ENCODE measurements around the gene RGS6. TPM values are rescaled to one million over a fixed set of nuclear protein-coding genes. Genes with fewer than 3 reads are reported as not detected.
A peak's percentile ranks its signal among the peaks of the same experiment; 100 is the strongest.

Gene RGS6
- total RNA-seq, 1 donor from 2014 or later = 0.24 TPM

- TF ChIP-seq CTCF (IDR thresholded peaks at IDR 0.05) = no peak
- no peak overlapping the region for H3K27ac Mint-ChIP-seq (ENCODE audit: unreplicated experiment)
- no peaks in the 10 kb centered on the region for H3K9me3 Mint-ChIP-seq (ENCODE audit: unreplicated experiment)
- no peak overlapping the region for H3K4me3 Mint-ChIP-seq (ENCODE audit: unreplicated experiment)
- peaks cover 9% of the 10 kb centered on the region for H3K27me3 Mint-ChIP-seq (ENCODE audit: unreplicated experiment)
- no peaks in the 10 kb centered on the region for H3K36me3 Mint-ChIP-seq (ENCODE audit: unreplicated experiment)
- DNase-seq (ENCODE audit: extremely low spot score, unreplicated experiment) = no peak
- peaks cover 3% of the 10 kb centered on the region for H3K4me1 Mint-ChIP-seq (ENCODE audit: unreplicated experiment)
Measured at GRCh38 chr14:72419226-72419775, 487.1 kb downstream of the RGS6 start.

- no peaks in the 10 kb centered on the region for H3K36me3 Mint-ChIP-seq (ENCODE audit: unreplicated experiment)
- H3K4me1 Mint-ChIP-seq (ENCODE audit: unreplicated experiment) = peaks cover 3% of the 10 kb centered on the region
- no peak overlapping the region for H3K4me3 Mint-ChIP-seq (ENCODE audit: unreplicated experiment)
- TF ChIP-seq CTCF (IDR thresholded peaks at IDR 0.05) = peak; percentile 84
- H3K27ac Mint-ChIP-seq (ENCODE audit: unreplicated experiment) = no peak overlapping the region
- DNase-seq (ENCODE audit: extremely low spot score, unreplicated experiment) = peak; percentile 91
- H3K27me3 Mint-ChIP-seq (ENCODE audit: unreplicated experiment) = peaks cover 17% of the 10 kb centered on the region
- no peaks in the 10 kb centered on the region for H3K9me3 Mint-ChIP-seq (ENCODE audit: unreplicated experiment)
Measured at GRCh38 chr14:72420749-72421474, 488.7 kb downstream of the RGS6 start.

GRCh38 chr14:72423957-72424356, 491.7 kb downstream of the RGS6 start:
- Mint-ChIP-seq H3K4me3 (ENCODE audit: unreplicated experiment) (no peak overlapping the region), H3K27ac (ENCODE audit: unreplicated experiment) (no peak overlapping the region), H3K4me1 (ENCODE audit: unreplicated experiment) (peaks cover 3% of the 10 kb centered on the region), H3K36me3 (ENCODE audit: unreplicated experiment) (no peaks in the 10 kb centered on the region), H3K27me3 (ENCODE audit: unreplicated experiment) (peaks cover 17% of the 10 kb centered on the region), H3K9me3 (ENCODE audit: unreplicated experiment) (peaks cover 6% of the 10 kb centered on the region)
- DNase-seq (ENCODE audit: extremely low spot score, unreplicated experiment) = no peak
- TF ChIP-seq CTCF (IDR thresholded peaks at IDR 0.05) = no peak

GRCh38 chr14:72430457-72430856, 498.2 kb downstream of the RGS6 start:
- Mint-ChIP-seq H3K36me3 (ENCODE audit: unreplicated experiment) (no peaks in the 10 kb centered on the region), H3K9me3 (ENCODE audit: unreplicated experiment) (peaks cover 6% of the 10 kb centered on the region), H3K27me3 (ENCODE audit: unreplicated experiment) (peaks cover 14% of the 10 kb centered on the region), H3K4me1 (ENCODE audit: unreplicated experiment) (no peaks in the 10 kb centered on the region), H3K27ac (ENCODE audit: unreplicated experiment) (no peak overlapping the region), H3K4me3 (ENCODE audit: unreplicated experiment) (no peak overlapping the region)
- DNase-seq (ENCODE audit: extremely low spot score, unreplicated experiment) = no peak
- no peak for TF ChIP-seq CTCF (IDR thresholded peaks at IDR 0.05)

- no peaks in the 10 kb centered on the region for H3K36me3 Mint-ChIP-seq (ENCODE audit: unreplicated experiment)
- H3K27me3 Mint-ChIP-seq (ENCODE audit: unreplicated experiment) = peaks cover 27% of the 10 kb centered on the region
- H3K9me3 Mint-ChIP-seq (ENCODE audit: unreplicated experiment) = peaks cover 2% of the 10 kb centered on the region
- no peak for DNase-seq (ENCODE audit: extremely low spot score, unreplicated experiment)
- H3K27ac Mint-ChIP-seq (ENCODE audit: unreplicated experiment) = no peak overlapping the region
- no peaks in the 10 kb centered on the region for H3K4me1 Mint-ChIP-seq (ENCODE audit: unreplicated experiment)
- H3K4me3 Mint-ChIP-seq (ENCODE audit: unreplicated experiment) = no peak overlapping the region
- TF ChIP-seq CTCF (IDR thresholded peaks at IDR 0.05) = no peak
Measured at GRCh38 chr14:72432748-72433147, 500.5 kb downstream of the RGS6 start.

Measured in osteocyte (in vitro differentiated cells).